Measurements from ENCODE around the gene NKAP. TPM values are rescaled to one million over a fixed set of nuclear protein-coding genes. Genes with fewer than 3 reads are reported as not detected.

NKAP gene
- polyA plus RNA-seq (4.7 and 6.3 TPM in 2 replicates), polyA minus RNA-seq (11.9 and 12.8 TPM in 2 replicates)

- no peaks in the 10 kb centered on the region for H3K27me3 ChIP-seq (ENCODE audit: insufficient read depth, low read depth, low read length)
- H4K20me1 ChIP-seq (ENCODE audit: insufficient read depth), result no peaks in the 10 kb centered on the region
- H3K9ac ChIP-seq (ENCODE audit: low read length), result peak within 1 kb of the TSS; percentile 80
- H3K79me2 ChIP-seq (replicated peaks; ENCODE audit: insufficient read depth, low read length), result no peaks in the 10 kb centered on the region
- H3K27ac ChIP-seq (ENCODE audit: low read length), result peak within 1 kb of the TSS; percentile 82
- H3K9me3 ChIP-seq (ENCODE audit: low read length), result no peaks in the 10 kb centered on the region
- no peaks in the 10 kb centered on the region for H3K36me3 ChIP-seq (ENCODE audit: insufficient read depth, low read length)
- no peaks in the 10 kb centered on the region for H3F3A ChIP-seq (ENCODE audit: insufficient read depth, low read length, poor library complexity, severe bottlenecking)
- H3K4me3 ChIP-seq (ENCODE audit: low read length), result peak within 1 kb of the TSS; percentile 83
- H3K4me2 ChIP-seq (ENCODE audit: low read length), result peak within 1 kb of the TSS; percentile 48
- H3K9me2 ChIP-seq (ENCODE audit: insufficient read depth, low read length), result no peaks in the 10 kb centered on the region
- TF ChIP-seq EP300 (conservative IDR thresholded peaks at IDR 0.05; ENCODE audit: poor library complexity, severe bottlenecking), result no peak
- peak; percentile 74 for TF ChIP-seq POLR2AphosphoS5 (IDR thresholded peaks at IDR 0.05)
- no peak for TF ChIP-seq CTCF (IDR thresholded peaks at IDR 0.05; ENCODE audit: poor library complexity, severe bottlenecking)
- no peak for TF ChIP-seq RAD21 (conservative IDR thresholded peaks at IDR 0.05)
- TF ChIP-seq, protein P1, sequence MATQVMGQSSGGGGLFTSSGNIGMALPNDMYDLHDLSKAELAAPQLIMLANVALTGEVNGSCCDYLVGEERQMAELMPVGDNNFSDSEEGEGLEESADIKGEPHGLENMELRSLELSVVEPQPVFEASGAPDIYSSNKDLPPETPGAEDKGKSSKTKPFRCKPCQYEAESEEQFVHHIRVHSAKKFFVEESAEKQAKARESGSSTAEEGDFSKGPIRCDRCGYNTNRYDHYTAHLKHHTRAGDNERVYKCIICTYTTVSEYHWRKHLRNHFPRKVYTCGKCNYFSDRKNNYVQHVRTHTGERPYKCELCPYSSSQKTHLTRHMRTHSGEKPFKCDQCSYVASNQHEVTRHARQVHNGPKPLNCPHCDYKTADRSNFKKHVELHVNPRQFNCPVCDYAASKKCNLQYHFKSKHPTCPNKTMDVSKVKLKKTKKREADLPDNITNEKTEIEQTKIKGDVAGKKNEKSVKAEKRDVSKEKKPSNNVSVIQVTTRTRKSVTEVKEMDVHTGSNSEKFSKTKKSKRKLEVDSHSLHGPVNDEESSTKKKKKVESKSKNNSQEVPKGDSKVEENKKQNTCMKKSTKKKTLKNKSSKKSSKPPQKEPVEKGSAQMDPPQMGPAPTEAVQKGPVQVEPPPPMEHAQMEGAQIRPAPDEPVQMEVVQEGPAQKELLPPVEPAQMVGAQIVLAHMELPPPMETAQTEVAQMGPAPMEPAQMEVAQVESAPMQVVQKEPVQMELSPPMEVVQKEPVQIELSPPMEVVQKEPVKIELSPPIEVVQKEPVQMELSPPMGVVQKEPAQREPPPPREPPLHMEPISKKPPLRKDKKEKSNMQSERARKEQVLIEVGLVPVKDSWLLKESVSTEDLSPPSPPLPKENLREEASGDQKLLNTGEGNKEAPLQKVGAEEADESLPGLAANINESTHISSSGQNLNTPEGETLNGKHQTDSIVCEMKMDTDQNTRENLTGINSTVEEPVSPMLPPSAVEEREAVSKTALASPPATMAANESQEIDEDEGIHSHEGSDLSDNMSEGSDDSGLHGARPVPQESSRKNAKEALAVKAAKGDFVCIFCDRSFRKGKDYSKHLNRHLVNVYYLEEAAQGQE (IDR thresholded peaks at IDR 0.05; ENCODE audit: borderline replicate concordance), result peak; percentile 41
- TF ChIP-seq MXI1 (conservative IDR thresholded peaks at IDR 0.05; ENCODE audit: poor library complexity, severe bottlenecking), result no peak
- TF ChIP-seq SMC3 (conservative IDR thresholded peaks at IDR 0.05; ENCODE audit: poor library complexity), result no peak
- no peak for TF ChIP-seq EZH2 (IDR thresholded peaks at IDR 0.05; ENCODE audit: borderline replicate concordance, insufficient read depth, low read length, poor library complexity, severe bottlenecking)
- TF ChIP-seq TAF1 (IDR thresholded peaks at IDR 0.05; ENCODE audit: low read depth), result peak; percentile 75
- peak within 1 kb of the TSS; percentile 51 for H2AFZ ChIP-seq (ENCODE audit: low read depth, low read length)
Measured at GRCh38 chrX:119943185-119943988, at the start of gene NKAP. TSS of gene NKAP (minus strand) at chrX:119943751. CDS start at chrX:119943605, 146 bp downstream.

DNA sequence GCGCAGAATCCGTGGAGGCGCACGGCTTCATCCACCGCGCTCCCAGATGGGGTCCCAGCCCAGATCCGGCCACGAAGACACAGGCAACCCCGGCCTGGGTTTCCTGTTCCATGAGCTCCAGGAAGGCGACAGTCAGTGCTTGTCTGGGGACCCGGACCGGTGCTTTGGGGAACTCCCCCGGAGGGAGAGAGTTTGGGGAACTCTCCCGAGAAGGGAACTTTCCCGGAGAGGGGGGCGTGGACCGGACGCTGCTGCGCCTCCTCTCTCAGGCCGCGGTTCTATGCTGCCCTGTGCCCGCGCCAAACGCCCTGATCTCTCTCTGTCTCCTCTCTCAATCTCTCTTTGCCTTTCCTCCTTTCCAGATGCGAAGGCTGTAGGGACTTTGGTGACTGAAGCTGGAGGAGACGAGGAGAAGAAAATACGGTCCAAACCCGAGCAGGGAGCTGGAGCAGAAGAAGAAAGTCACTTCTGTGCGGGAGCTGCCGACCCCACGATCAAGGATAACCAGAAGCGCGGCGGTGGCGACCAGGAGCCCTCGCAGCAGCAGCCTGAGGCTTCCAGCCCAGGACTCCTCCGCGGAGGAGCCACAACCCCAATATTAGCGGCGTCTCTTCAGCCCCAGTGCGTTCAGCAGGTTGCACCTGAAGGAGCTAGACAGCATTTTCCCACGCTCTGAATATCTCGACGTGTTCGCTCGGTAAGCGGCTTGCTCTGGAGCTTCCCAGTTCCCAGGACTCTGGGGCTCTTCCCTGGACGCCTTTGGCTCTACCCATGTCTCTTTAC lies 47.6 kb upstream of the NKAP start:
- Histone ChIP-seq H3K27ac (ENCODE audit: low read length) (no peak overlapping the region), H3F3A (ENCODE audit: insufficient read depth, low read length, poor library complexity, severe bottlenecking) (no peaks in the 10 kb centered on the region), H3K79me2 (replicated peaks; ENCODE audit: insufficient read depth, low read length) (no peaks in the 10 kb centered on the region), H3K9me3 (ENCODE audit: low read length) (no peaks in the 10 kb centered on the region), H3K4me3 (ENCODE audit: low read length) (peak overlapping the region; percentile 57), H3K36me3 (ENCODE audit: insufficient read depth, low read length) (no peaks in the 10 kb centered on the region), H4K20me1 (ENCODE audit: insufficient read depth) (no peaks in the 10 kb centered on the region), H3K9me2 (ENCODE audit: insufficient read depth, low read length) (no peaks in the 10 kb centered on the region), H3K4me2 (ENCODE audit: low read length) (no peak overlapping the region), H3K27me3 (ENCODE audit: insufficient read depth, low read depth, low read length) (peaks cover 88% of the 10 kb centered on the region), H3K9ac (ENCODE audit: low read length) (no peak overlapping the region), H2AFZ (ENCODE audit: low read depth, low read length) (no peak overlapping the region)
- TF ChIP-seq EP300 (conservative IDR thresholded peaks at IDR 0.05; ENCODE audit: poor library complexity, severe bottlenecking) (no peak), MXI1 (conservative IDR thresholded peaks at IDR 0.05; ENCODE audit: poor library complexity, severe bottlenecking) (no peak), EZH2 (IDR thresholded peaks at IDR 0.05; ENCODE audit: borderline replicate concordance, insufficient read depth, low read length, poor library complexity, severe bottlenecking) (no peak), POLR2AphosphoS5 (IDR thresholded peaks at IDR 0.05) (no peak), TAF1 (IDR thresholded peaks at IDR 0.05; ENCODE audit: low read depth) (no peak), RAD21 (conservative IDR thresholded peaks at IDR 0.05) (no peak), SMC3 (conservative IDR thresholded peaks at IDR 0.05; ENCODE audit: poor library complexity) (no peak), CTCF (IDR thresholded peaks at IDR 0.05; ENCODE audit: poor library complexity, severe bottlenecking) (no peak)
- TF ChIP-seq, protein P1 (IDR thresholded peaks at IDR 0.05; ENCODE audit: borderline replicate concordance), result no peak
